CD8-positive, alpha-beta memory T cell (primary cell): ENCODE results near the gene GASK1A. TPM values are rescaled to one million over a fixed set of nuclear protein-coding genes. Genes with fewer than 3 reads are reported as not detected.
"Not testable (repeated sequence)": the region's sequence is repeated elsewhere in the genome, so short reads cannot be mapped to it uniquely, and the experiment has no call there.

Source experiments
- CTCF ChIA-PET: fragments of 350-600 bp; sonication (Branson Sonifier 250); formaldehyde crosslinking; loops from one replicate; lab custom pipeline; 2021; ENCODE audit warnings: antibody characterized with exemption; lab: Charles Lee
- POLR2A ChIA-PET: fragments of 350-600 bp; sonication (Branson Sonifier 250); formaldehyde crosslinking; loops from one replicate; lab custom pipeline; 2021; ENCODE audit warnings: antibody characterized with exemption; lab: Charles Lee
- DNase-seq, 5 donors: peaks; one replicate each; pipeline versions ENCODE4 v3.0.0 to v3.0.0-alpha.2; 2020 to 2022; ENCODE audit warnings: mixed read lengths in 1 of 5
- H3K27ac ChIP-seq: one replicate; pipeline ENCODE4 v1.7.0; 2013; ENCODE audit warnings: low read depth, mild to moderate bottlenecking, low read length, moderate library complexity
- H3K27me3 ChIP-seq: 2 replicates; pipeline ENCODE4 v1.7.0; 2013; ENCODE audit warnings: low read length, mild to moderate bottlenecking; ENCODE audit not compliant: insufficient read depth, poor library complexity, severe bottlenecking
- H3K36me3 ChIP-seq: 2 replicates; pipeline ENCODE4 v1.7.0; 2013; ENCODE audit warnings: mild to moderate bottlenecking, low read length, moderate library complexity; ENCODE audit not compliant: insufficient read depth
- H3K4me1 ChIP-seq: 2 replicates; pipeline ENCODE4 v1.7.0; 2013; ENCODE audit warnings: mild to moderate bottlenecking, low read length, moderate library complexity; ENCODE audit not compliant: insufficient read depth
- H3K4me3 ChIP-seq: 2 replicates; pipeline ENCODE4 v1.7.0; 2013; ENCODE audit warnings: mild to moderate bottlenecking, low read length
- H3K9me3 ChIP-seq: 2 replicates; pipeline ENCODE4 v1.7.0; 2013; ENCODE audit warnings: mild to moderate bottlenecking, low read length
- H3K27ac Mint-ChIP-seq, 8 donors: one replicate each; pipeline ENCODE4 v1.8.0; 2020 to 2021; ENCODE audit warnings: mixed read lengths in 8 of 8, mild to moderate bottlenecking in 6 of 8, inconsistent platforms in 3 of 8, moderate library complexity in 3 of 8
- H3K27me3 Mint-ChIP-seq, 2 donors: one replicate each; pipeline ENCODE4 v1.8.0; 2020 to 2021; ENCODE audit warnings: mixed read lengths in 2 of 2, mild to moderate bottlenecking in 1 of 2, moderate library complexity in 1 of 2
- H3K36me3 Mint-ChIP-seq, 3 donors: one replicate each; pipeline ENCODE4 v1.8.0; 2020 to 2021; ENCODE audit warnings: mixed read lengths in 3 of 3, inconsistent platforms in 1 of 3, mild to moderate bottlenecking in 1 of 3
- H3K4me1 Mint-ChIP-seq, 3 donors: one replicate each; pipeline ENCODE4 v1.8.0; 2020 to 2021; ENCODE audit warnings: mixed read lengths in 3 of 3, inconsistent platforms in 1 of 3, mild to moderate bottlenecking in 1 of 3
- H3K4me3 Mint-ChIP-seq, 7 donors: one replicate each; pipeline ENCODE4 v1.8.0; 2020 to 2021; ENCODE audit warnings: mixed read lengths in 7 of 7, mild to moderate bottlenecking in 6 of 7, moderate library complexity in 4 of 7, inconsistent platforms in 2 of 7
- H3K9me3 Mint-ChIP-seq, 5 donors: one replicate each; pipeline ENCODE4 v1.8.0; 2020 to 2022; ENCODE audit warnings: mixed read lengths in 5 of 5, mild to moderate bottlenecking in 3 of 5, moderate library complexity in 2 of 5, inconsistent platforms in 1 of 5
- polyA plus RNA-seq: library from polyadenylated mRNA; unstranded; fragments of 300-500 nt; fragmentation: Illumina TruSeq; gene quantifications from one replicate; pipeline ENCODE4 v1.2.3, GENCODE V29; 2021
- total RNA-seq, 2 experiments: library from RNA; stranded (reverse); gene quantifications; one replicate each; pipeline ENCODE4 v1.2.3, GENCODE V29; 2021

Gene GASK1A
- total and polyA plus RNA-seq, 3 experiments from 2014 or later: not detected

DNA sequence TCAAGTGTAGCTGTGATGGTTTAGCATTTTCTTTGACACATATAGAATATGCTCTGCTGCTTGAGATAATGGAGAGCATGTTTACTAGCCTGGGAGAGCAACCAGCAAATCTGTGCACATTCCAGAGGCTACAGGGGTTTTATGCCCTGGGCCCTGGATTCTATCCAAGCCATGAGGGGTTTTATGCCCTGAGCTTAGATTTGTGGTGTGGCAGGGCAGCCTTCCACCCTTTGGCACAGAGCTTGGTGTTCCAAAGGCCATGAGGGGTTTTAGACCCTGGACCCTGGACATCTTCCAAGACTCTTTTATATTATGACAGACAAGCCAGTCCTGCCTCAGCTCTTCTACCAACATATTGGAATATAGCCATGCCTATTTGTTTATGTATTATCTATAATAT is 66.0 kb downstream of the GASK1A start:
- POLR2A ChIA-PET, H3K4me3 ChIP-seq, H3K27me3 ChIP-seq, DNase-seq, H3K27ac ChIP-seq, CTCF ChIA-PET, H3K36me3 ChIP-seq, H3K9me3 ChIP-seq, H3K4me1 Mint-ChIP-seq, H3K27ac Mint-ChIP-seq, H3K4me3 Mint-ChIP-seq, H3K4me1 ChIP-seq, H3K27me3 Mint-ChIP-seq: not testable (repeated sequence)
- Mint-ChIP-seq H3K9me3 (peaks cover 18 to 62% (median 41%) of the 10 kb centered on the region in 5 donors), H3K36me3 (peaks cover 0 to 51% (median 6%) of the 10 kb centered on the region in 3 donors)

GRCh38 chr3:43046583-43046982 is 67.5 kb downstream of the GASK1A start:
- no peak overlapping the region for H3K4me3 ChIP-seq
- H3K27ac Mint-ChIP-seq: no peak overlapping the region
- H3K4me3 Mint-ChIP-seq: no peak overlapping the region
- H3K9me3 ChIP-seq: peaks cover 5% of the 10 kb centered on the region
- ChIA-PET CTCF (interaction anchor here (0.7 kb wide), 1 partner anchor 52 kb away, joined by 3 read pairs; no protein-coding TSS in a partner anchor), POLR2A (no interaction called here)
- H3K4me1 Mint-ChIP-seq: no peaks in the 10 kb centered on the region
- H3K27ac ChIP-seq: no peak overlapping the region
- H3K36me3 Mint-ChIP-seq: peaks cover 0 to 64% (median 6%) of the 10 kb centered on the region in 3 donors
- peaks cover 31 to 74% (median 55%) of the 10 kb centered on the region in 5 donors for H3K9me3 Mint-ChIP-seq
- H3K27me3 ChIP-seq: no peaks in the 10 kb centered on the region
- no peaks in the 10 kb centered on the region for H3K4me1 ChIP-seq
- peaks cover 0 to 7% of the 10 kb centered on the region in 2 donors for H3K27me3 Mint-ChIP-seq
- no peak for DNase-seq
- no peaks in the 10 kb centered on the region for H3K36me3 ChIP-seq

DNA sequence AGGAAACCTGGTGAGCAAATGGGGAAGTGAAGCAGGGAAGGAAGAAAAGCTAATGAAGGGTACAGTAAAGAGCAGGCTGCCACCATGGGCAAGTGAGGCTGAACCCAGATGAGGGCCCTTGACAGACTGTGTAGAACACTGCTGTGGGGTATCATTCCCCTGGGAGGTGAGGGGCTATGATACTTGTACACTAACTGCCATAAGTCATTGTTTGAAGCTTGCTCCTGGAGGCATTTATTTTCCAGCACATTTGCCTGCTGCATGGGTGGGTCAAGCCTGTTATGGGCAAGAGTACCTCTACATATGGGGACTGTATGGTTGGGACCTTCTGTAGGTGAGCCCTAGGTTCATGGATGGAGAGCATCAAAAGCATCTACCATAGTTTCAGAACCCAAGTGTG is 69.4 kb downstream of the GASK1A start:
- H3K36me3 ChIP-seq: no peaks in the 10 kb centered on the region
- H3K27me3 Mint-ChIP-seq: peaks cover 9 to 10% of the 10 kb centered on the region in 2 donors
- no peak overlapping the region for H3K27ac ChIP-seq
- no peaks in the 10 kb centered on the region for H3K4me1 Mint-ChIP-seq
- ChIA-PET POLR2A (no interaction called here), CTCF (no interaction called here)
- peaks cover 32 to 87% (median 64%) of the 10 kb centered on the region in 5 donors for H3K9me3 Mint-ChIP-seq
- no peaks in the 10 kb centered on the region for H3K4me1 ChIP-seq
- no peak overlapping the region for H3K4me3 ChIP-seq
- H3K27ac Mint-ChIP-seq: peak overlapping the region in 1 of 8 donors; percentile 21
- peaks cover 0 to 80% (median 8%) of the 10 kb centered on the region in 3 donors for H3K36me3 Mint-ChIP-seq
- no peaks in the 10 kb centered on the region for H3K27me3 ChIP-seq
- H3K4me3 Mint-ChIP-seq: no peak overlapping the region
- H3K9me3 ChIP-seq: peaks cover 5% of the 10 kb centered on the region
- DNase-seq: no peak

DNA sequence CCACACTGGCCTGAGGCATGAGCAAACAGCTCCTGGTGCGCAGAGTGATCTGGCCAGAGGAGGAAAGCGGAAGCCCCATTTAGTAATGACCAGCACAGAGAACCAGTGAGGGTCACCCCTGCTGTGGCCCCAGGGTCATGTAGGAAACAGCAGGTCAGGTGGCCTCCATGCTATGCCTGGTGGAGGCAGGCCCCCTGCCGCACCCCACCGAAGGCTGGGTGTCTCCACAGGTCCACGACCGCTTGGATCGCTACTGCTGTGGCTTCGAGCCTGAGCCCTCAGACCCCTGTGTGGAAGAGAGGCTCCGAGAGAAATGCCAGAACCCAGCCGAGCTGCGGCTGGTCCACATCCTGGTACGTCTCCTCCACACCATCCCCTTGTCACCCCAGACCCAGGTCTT is 74.2 kb downstream of the GASK1A start:
- Mint-ChIP-seq H3K9me3 (peaks cover 26 to 46% (median 36%) of the 10 kb centered on the region in 5 donors), H3K4me1 (no peaks in the 10 kb centered on the region), H3K36me3 (peaks cover 0 to 46% (median 4%) of the 10 kb centered on the region in 3 donors), H3K27me3 (peaks cover 12 to 13% of the 10 kb centered on the region in 2 donors), H3K27ac (no peak overlapping the region), H3K4me3 (peak overlapping the region in 1 of 7 donors; percentile 15)
- H3K4me3 ChIP-seq: no peak overlapping the region
- CTCF ChIA-PET: no interaction called here
- POLR2A ChIA-PET: no interaction called here
- no peaks in the 10 kb centered on the region for H3K36me3 ChIP-seq
- H3K27me3 ChIP-seq: no peaks in the 10 kb centered on the region
- peaks cover 5% of the 10 kb centered on the region for H3K9me3 ChIP-seq
- no peaks in the 10 kb centered on the region for H3K4me1 ChIP-seq
- DNase-seq: no peak
- no peak overlapping the region for H3K27ac ChIP-seq

- no peak overlapping the region for H3K4me3 ChIP-seq
- no peak overlapping the region for H3K27ac ChIP-seq
- no peaks in the 10 kb centered on the region for H3K9me3 ChIP-seq
- CTCF ChIA-PET: no interaction called here
- H3K4me3 Mint-ChIP-seq: no peak overlapping the region
- H3K36me3 ChIP-seq: no peaks in the 10 kb centered on the region
- no peaks in the 10 kb centered on the region for H3K27me3 ChIP-seq
- H3K4me1 ChIP-seq: no peaks in the 10 kb centered on the region
- no peak overlapping the region for H3K27ac Mint-ChIP-seq
- POLR2A ChIA-PET: interaction anchor here (0.6 kb wide), 1 partner anchor 78 kb away, joined by 6 read pairs; no protein-coding TSS in a partner anchor
- peaks cover 0 to 1% (median 0%) of the 10 kb centered on the region in 3 donors for H3K4me1 Mint-ChIP-seq
- peaks cover 10 to 13% of the 10 kb centered on the region in 2 donors for H3K27me3 Mint-ChIP-seq
- H3K9me3 Mint-ChIP-seq: peaks cover 17 to 32% (median 24%) of the 10 kb centered on the region in 5 donors
- no peak for DNase-seq
- H3K36me3 Mint-ChIP-seq: peaks cover 0 to 32% (median 2%) of the 10 kb centered on the region in 3 donors
These were observed 75.6 kb downstream of the GASK1A start for GRCh38 chr3:43054754-43055153.

- Histone ChIP-seq H3K4me1 (peaks cover 4% of the 10 kb centered on the region), H3K27ac (no peak overlapping the region), H3K27me3 (no peaks in the 10 kb centered on the region), H3K36me3 (no peaks in the 10 kb centered on the region), H3K4me3 (no peak overlapping the region), H3K9me3 (no peaks in the 10 kb centered on the region)
- Mint-ChIP-seq H3K4me3 (no peak overlapping the region), H3K4me1 (peaks cover 2 to 8% (median 4%) of the 10 kb centered on the region in 3 donors), H3K9me3 (peaks cover 12 to 25% (median 19%) of the 10 kb centered on the region in 5 donors), H3K27ac (no peak overlapping the region), H3K27me3 (peaks cover 10 to 13% of the 10 kb centered on the region in 2 donors), H3K36me3 (peaks cover 0 to 26% (median 4%) of the 10 kb centered on the region in 3 donors)
- POLR2A ChIA-PET: no interaction called here
- DNase-seq: no peak
- CTCF ChIA-PET: no interaction called here
These were observed 76.3 kb downstream of the GASK1A start for GRCh38 chr3:43055393-43055792.

DNA sequence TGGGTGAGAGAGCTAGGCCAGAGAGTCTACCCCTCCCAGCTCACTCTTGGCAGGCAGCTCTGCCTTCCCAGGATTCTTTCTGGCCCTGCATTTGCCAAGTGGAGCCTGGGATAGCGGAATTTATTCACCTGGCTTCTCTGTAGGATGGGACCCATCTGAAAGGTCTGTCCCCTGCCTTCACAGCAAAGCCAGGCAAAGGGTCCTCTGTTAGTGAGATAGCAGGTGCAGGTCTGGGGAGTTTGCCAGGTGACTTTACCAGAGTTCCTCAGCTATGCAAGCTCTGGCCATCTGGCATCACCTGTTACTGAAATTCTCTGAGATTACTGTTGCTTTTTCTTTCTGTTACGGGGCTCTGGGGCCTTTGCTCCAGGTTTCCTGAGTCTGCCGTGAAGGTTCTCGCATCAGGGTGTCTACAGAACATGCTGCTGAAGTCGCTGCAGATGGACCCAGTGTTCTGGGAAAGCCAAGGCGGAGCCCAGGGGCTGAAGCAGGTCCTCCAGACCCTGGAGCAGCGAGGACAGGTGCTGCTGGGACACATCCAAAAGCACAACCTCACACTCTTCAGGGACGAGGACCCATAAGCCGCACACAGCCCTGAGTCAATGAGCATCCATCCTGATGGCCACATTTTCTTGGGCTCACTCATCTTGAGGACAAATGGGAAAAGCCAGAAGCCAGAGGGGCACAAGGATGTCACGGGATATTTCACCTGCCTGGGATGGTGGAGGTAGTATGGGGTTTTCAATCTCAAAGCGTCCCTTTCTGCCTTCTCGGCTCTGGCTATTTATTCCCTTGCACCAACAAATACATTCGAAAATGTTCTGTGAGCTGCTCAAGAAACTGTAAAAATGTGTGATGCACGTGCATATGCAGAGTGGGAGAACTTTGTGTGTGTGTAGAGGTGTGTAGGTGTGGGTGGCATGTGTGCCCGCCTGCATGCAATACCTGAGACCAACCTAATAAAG is 77.0 kb downstream of the GASK1A start:
- peaks cover 11% of the 10 kb centered on the region for H3K4me1 ChIP-seq
- Mint-ChIP-seq H3K27me3 (peaks cover 10 to 13% of the 10 kb centered on the region in 2 donors), H3K4me1 (peaks cover 9 to 15% (median 11%) of the 10 kb centered on the region in 3 donors), H3K4me3 (no peak overlapping the region), H3K27ac (no peak overlapping the region), H3K36me3 (peaks cover 0 to 19% (median 4%) of the 10 kb centered on the region in 3 donors), H3K9me3 (peaks cover 6 to 18% (median 12%) of the 10 kb centered on the region in 5 donors)
- H3K4me3 ChIP-seq: no peak overlapping the region
- no peaks in the 10 kb centered on the region for H3K27me3 ChIP-seq
- no peaks in the 10 kb centered on the region for H3K36me3 ChIP-seq
- no peak for DNase-seq
- CTCF ChIA-PET: no interaction called here
- POLR2A ChIA-PET: no interaction called here
- no peaks in the 10 kb centered on the region for H3K9me3 ChIP-seq
- H3K27ac ChIP-seq: no peak overlapping the region

DNA sequence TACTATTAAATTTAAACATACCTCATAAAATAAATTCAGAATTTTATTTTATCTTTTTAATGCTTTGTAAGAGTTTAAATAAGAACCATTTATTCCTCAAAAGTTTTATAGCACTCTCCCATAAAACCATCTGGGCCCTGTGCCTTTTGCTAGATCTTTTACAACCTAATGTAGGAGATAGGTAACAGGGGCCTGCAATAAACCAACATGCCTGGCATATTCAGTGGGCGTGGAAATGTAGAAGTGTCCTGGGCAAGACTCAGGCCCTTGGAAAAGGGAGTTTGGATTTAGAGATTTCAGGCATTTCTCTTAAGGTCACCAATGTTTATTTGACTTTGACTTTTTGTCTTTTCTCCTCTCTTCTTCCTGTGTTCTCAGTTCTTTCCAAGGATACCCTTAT is 80.3 kb downstream of the GASK1A start:
- Mint-ChIP-seq H3K27me3 (peaks cover 6 to 7% of the 10 kb centered on the region in 2 donors), H3K4me1 (peaks cover 9 to 15% (median 11%) of the 10 kb centered on the region in 3 donors), H3K36me3 (peaks cover 0 to 2% (median 0%) of the 10 kb centered on the region in 3 donors), H3K27ac (no peak overlapping the region), H3K4me3 (no peak overlapping the region), H3K9me3 (no peaks in the 10 kb centered on the region)
- no peak overlapping the region for H3K27ac ChIP-seq
- no peak for DNase-seq
- H3K36me3 ChIP-seq: no peaks in the 10 kb centered on the region
- H3K4me3 ChIP-seq: no peak overlapping the region
- H3K9me3 ChIP-seq: no peaks in the 10 kb centered on the region
- no peaks in the 10 kb centered on the region for H3K27me3 ChIP-seq
- CTCF ChIA-PET: no interaction called here
- POLR2A ChIA-PET: no interaction called here
- H3K4me1 ChIP-seq: peaks cover 11% of the 10 kb centered on the region
